A549 (cell line): ENCODE measurements around the gene AGRP. TPM values are rescaled to one million over a fixed set of nuclear protein-coding genes. Genes with fewer than 3 reads are reported as not detected.

Experiments
- ATAC-seq, 2 experiments: fragments of 200-7000 bp in 1 of 2; fragments of >200 bp in 1 of 2; cut with Nextera tagmentation in 1 of 2; cut with Tn5 transposase in 1 of 2; 3 replicates each; pipeline versions ENCODE4 v1.8.0 to v1.9.1; 2018 to 2020; ENCODE audit warnings: mild to moderate bottlenecking in 1 of 2, moderate library complexity in 1 of 2
- CTCF ChIA-PET: fragments of 300-600 bp; sonication (Branson Sonifier 250); formaldehyde crosslinking; extraction: SDS; loops from one replicate; lab custom pipeline; 2021; ENCODE audit warnings: antibody characterized with exemption, inconsistent platforms; lab: Yijun Ruan, JAX
- POLR2A ChIA-PET: fragments of 350-600 bp; formaldehyde crosslinking; extraction: SDS; loops from one replicate; lab custom pipeline; 2021; ENCODE audit warnings: antibody characterized with exemption, inconsistent platforms; lab: Yijun Ruan, JAX
- DNase-seq, 2 experiments: peaks; one replicate each; pipeline versions ENCODE4 v3.0.0 to v3.0.0-alpha.2; 2011 to 2016; ENCODE audit warnings: low read depth in 1 of 2, low spot score in 1 of 2
- FAIRE-seq: peaks from 2 replicates; lab custom pipeline; 2011; peaks lifted over from hg19 to GRCh38; lab: Jason Lieb, UNC
- H3K27ac ChIP-seq, 2 experiments: fragments of >200 bp; sonication (Bioruptor Twin); formaldehyde crosslinking; 3 replicates each; pipeline ENCODE4 v1.5.1; 2016 to 2017
- H3K4me1 ChIP-seq: fragments of >200 bp; sonication (Bioruptor Twin); formaldehyde crosslinking; 3 replicates; pipeline ENCODE4 v1.6.1; 2016
- H3K4me2 ChIP-seq: fragments of >200 bp; sonication (Bioruptor Twin); formaldehyde crosslinking; 3 replicates; pipeline ENCODE4 v1.6.1; 2016
- H3K4me3 ChIP-seq: fragments of >200 bp; sonication (Bioruptor Twin); formaldehyde crosslinking; 3 replicates; pipeline ENCODE4 v1.5.1; 2016
- H3K9me3 ChIP-seq: fragments of >200 bp; sonication (Bioruptor Twin); formaldehyde crosslinking; 3 replicates; pipeline ENCODE4 v1.6.1; 2016
- CBX2 ChIP-seq: fragments of 200-600 bp; sonication (generic); IDR thresholded peaks from 2 replicates; pipeline ENCODE4 v1.6.1; 2016; ENCODE audit warnings: low read depth, mild to moderate bottlenecking, borderline replicate concordance
- CBX8 ChIP-seq: fragments of 200-600 bp; sonication (generic); IDR thresholded peaks from 2 replicates; pipeline ENCODE4 v1.6.1; 2016
- CHD2 ChIP-seq: fragments of 150-350 bp; IDR thresholded peaks from 2 replicates; pipeline ENCODE4 v1.6.1; 2014; ENCODE audit warnings: low read length; ENCODE audit not compliant: partially characterized antibody
- CHD4 ChIP-seq: fragments of 200-600 bp; sonication (generic); IDR thresholded peaks from 2 replicates; pipeline ENCODE4 v1.6.1; 2016; ENCODE audit warnings: antibody characterized with exemption, mild to moderate bottlenecking, borderline replicate concordance
- ESRRA ChIP-seq: fragments of 150-350 bp; IDR thresholded peaks from 2 replicates; pipeline ENCODE4 v1.6.1; 2014; ENCODE audit warnings: mild to moderate bottlenecking, low read length, borderline replicate concordance
- GATA3 ChIP-seq: IDR thresholded peaks from 2 replicates; pipeline ENCODE4 v1.6.1; 2012; ENCODE audit warnings: borderline replicate concordance
- HEYL ChIP-seq: fragments of 250-450 bp; sonication (Bioruptor Pico); IDR thresholded peaks from 2 replicates; pipeline ENCODE4 v1.8.0; 2021; ENCODE audit warnings: mild to moderate bottlenecking, moderate library complexity
- JUNB ChIP-seq: fragments of >200 bp; sonication (Bioruptor Twin); formaldehyde crosslinking; IDR thresholded peaks from 2 replicates; pipeline ENCODE4 v1.6.1; 2016
- KDM1A ChIP-seq: fragments of 200-600 bp; sonication (generic); IDR thresholded peaks from 2 replicates; pipeline ENCODE4 v1.6.1; 2016; ENCODE audit warnings: low read depth, mild to moderate bottlenecking
- KDM5A ChIP-seq: fragments of 200-600 bp; sonication (generic); IDR thresholded peaks from 2 replicates; pipeline ENCODE4 v1.6.1; 2016; ENCODE audit warnings: antibody characterized with exemption, mild to moderate bottlenecking
- MAFK ChIP-seq: fragments of 450-650 bp; IDR thresholded peaks from 2 replicates; pipeline ENCODE4 v1.6.1; 2014; ENCODE audit not compliant: partially characterized antibody
- MYC ChIP-seq: IDR thresholded peaks from 2 replicates; pipeline ENCODE4 v1.6.1; 2012; ENCODE audit warnings: mild to moderate bottlenecking, inconsistent platforms, low read length, improper control_type of control experiment, borderline replicate concordance
- NFE2L2 ChIP-seq: fragments of 150-350 bp; conservative IDR thresholded peaks from 2 replicates; pipeline ENCODE4 v1.6.1; 2014; ENCODE audit warnings: low read length
- RAD21 ChIP-seq, 2 experiments: fragments of >200 bp in 1 of 2; sonication (Bioruptor Twin) in 1 of 2; formaldehyde crosslinking in 1 of 2; IDR thresholded peaks in 1 of 2; conservative IDR thresholded peaks in 1 of 2; 2 replicates in 1 of 2; 3 replicates in 1 of 2; pipeline ENCODE4 v1.6.1; 2012 to 2018; ENCODE audit warnings: inconsistent platforms in 1 of 2
- RNF2 ChIP-seq: fragments of 200-600 bp; sonication (generic); IDR thresholded peaks from 2 replicates; pipeline ENCODE4 v1.6.1; 2016; ENCODE audit warnings: low read depth, mild to moderate bottlenecking, antibody characterized with exemption, moderate library complexity, borderline replicate concordance
- SREBF2 ChIP-seq: fragments of 450-650 bp; IDR thresholded peaks from 2 replicates; pipeline ENCODE4 v1.6.1; 2014; ENCODE audit warnings: mild to moderate bottlenecking, moderate library complexity
- TP53 ChIP-seq: fragments of 250-450 bp; sonication (Bioruptor Pico); IDR thresholded peaks from 2 replicates; pipeline ENCODE4 v1.5.0; 2021; ENCODE audit warnings: mild to moderate bottlenecking, moderate library complexity
- ZC3H11A ChIP-seq: fragments of 450-650 bp; IDR thresholded peaks from 2 replicates; pipeline ENCODE4 v1.6.1; 2014; ENCODE audit warnings: antibody characterized with exemption, mild to moderate bottlenecking
- WGBS: methylation state at CpG from one replicate; pipeline ENCODE4 v1.1.6; 2017; ENCODE audit errors: missing lambda C conversion rate; 5-methylcytosine and 5-hydroxymethylcytosine counted together
- polyA plus RNA-seq, 4 experiments: library from polyadenylated mRNA; depleted of rRNA in 3 of 4; stranded (reverse); fragments of >200 nt; fragmentation: RNase III in 1 of 4; extraction: RNeasy Plus Mini Kit Qiagen cat#74134 plus additional on column Dnase treatment in 1 of 4; gene quantifications; 2 replicates in 3 of 4; 3 replicates in 1 of 4; pipeline ENCODE4 v1.2.3, GENCODE V29; 2011 to 2017
- TF ChIP-seq, protein P1 (sequence below): fragments of 200-600 bp; sonication (generic); IDR thresholded peaks from 2 replicates; pipeline ENCODE4 v1.6.1; 2016; ENCODE audit warnings: antibody characterized with exemption, mild to moderate bottlenecking, moderate library complexity
- TF ChIP-seq, protein P2 (sequence below): fragments of >200 bp; sonication (Bioruptor Twin); formaldehyde crosslinking; IDR thresholded peaks from 3 replicates; pipeline ENCODE4 v1.6.1; 2016
- TF ChIP-seq, protein P3 (sequence below): IDR thresholded peaks from 2 replicates; pipeline ENCODE4 v1.6.1; 2012
- TF ChIP-seq, protein P4 (sequence below): fragments of >200 bp; sonication (Bioruptor Twin); formaldehyde crosslinking; IDR thresholded peaks from 3 replicates; pipeline ENCODE4 v1.5.1; 2016

AGRP gene
- polyA plus RNA-seq, 2 of the 4 experiments (the other 2 are of a cell fraction): not detected

DNA sequence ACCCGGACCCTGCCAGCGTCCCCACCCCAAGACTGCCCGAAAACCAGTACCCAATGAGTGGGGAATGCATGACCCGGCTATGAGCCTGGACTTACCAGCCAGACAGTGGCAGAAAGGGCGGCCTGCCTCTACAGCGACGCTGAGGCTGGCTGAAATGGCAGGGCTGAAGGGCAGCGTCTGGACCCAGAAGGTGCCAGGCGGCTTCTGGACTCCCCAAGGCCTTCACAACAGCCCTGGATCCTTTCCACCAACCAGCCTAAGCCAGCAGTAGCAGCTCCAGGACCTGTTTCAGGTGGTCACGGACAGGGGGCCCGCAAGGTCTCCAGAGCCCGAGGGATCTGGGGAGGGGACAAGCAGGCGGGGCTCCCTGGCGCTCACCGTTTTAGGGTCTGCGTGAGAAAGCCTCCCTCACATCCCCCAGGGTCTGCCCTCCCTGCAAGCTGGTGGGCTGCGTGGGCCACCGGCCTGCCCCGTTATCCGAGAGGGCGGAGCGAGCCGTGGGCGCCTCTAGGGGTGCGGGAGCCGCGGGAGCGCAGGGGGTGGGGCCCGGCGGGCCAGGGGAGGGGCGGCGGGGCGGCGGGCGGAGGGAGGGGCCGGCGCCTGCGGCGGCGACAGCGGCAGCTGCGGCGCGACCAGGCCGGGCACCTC is 45.0 kb upstream of the AGRP start, which contains the start of gene RIPOR1:
Gene RIPOR1 (plus strand): TSS at position 608 of the 648 bp plus-strand sequence. CDS start 9,618 bp downstream, outside the sequence.
- ChIA-PET CTCF (interaction anchor here (0.8 to 10.9 kb wide), 5 partner anchors 9 to 139 kb away, joined by 5 to 120 read pairs (median 8); partner anchors contain the start of genes ATP6V0D1 and CTCF), POLR2A (interaction anchor here (0.5 to 1.0 kb wide), 3 partner anchors 48 to 343 kb away, joined by 3 to 5 read pairs (median 3); partner anchors contain the start of gene ATP6V0D1)
- Histone ChIP-seq H3K9me3 (no peaks in the 10 kb centered on the region), H3K4me3 (peak within 1 kb of the TSS; percentile 73), H3K27ac (peak within 1 kb of the TSS; percentile 81 to 93), H3K4me2 (peak within 1 kb of the TSS; percentile 89), H3K4me1 (peaks cover 57% of the 10 kb centered on the region)
- no peak for FAIRE-seq
- DNase-seq: peak; percentile 42 to 80
- 64% methylated on average over 13 of the region's 45 CpGs for WGBS
- TF ChIP-seq, protein P1, sequence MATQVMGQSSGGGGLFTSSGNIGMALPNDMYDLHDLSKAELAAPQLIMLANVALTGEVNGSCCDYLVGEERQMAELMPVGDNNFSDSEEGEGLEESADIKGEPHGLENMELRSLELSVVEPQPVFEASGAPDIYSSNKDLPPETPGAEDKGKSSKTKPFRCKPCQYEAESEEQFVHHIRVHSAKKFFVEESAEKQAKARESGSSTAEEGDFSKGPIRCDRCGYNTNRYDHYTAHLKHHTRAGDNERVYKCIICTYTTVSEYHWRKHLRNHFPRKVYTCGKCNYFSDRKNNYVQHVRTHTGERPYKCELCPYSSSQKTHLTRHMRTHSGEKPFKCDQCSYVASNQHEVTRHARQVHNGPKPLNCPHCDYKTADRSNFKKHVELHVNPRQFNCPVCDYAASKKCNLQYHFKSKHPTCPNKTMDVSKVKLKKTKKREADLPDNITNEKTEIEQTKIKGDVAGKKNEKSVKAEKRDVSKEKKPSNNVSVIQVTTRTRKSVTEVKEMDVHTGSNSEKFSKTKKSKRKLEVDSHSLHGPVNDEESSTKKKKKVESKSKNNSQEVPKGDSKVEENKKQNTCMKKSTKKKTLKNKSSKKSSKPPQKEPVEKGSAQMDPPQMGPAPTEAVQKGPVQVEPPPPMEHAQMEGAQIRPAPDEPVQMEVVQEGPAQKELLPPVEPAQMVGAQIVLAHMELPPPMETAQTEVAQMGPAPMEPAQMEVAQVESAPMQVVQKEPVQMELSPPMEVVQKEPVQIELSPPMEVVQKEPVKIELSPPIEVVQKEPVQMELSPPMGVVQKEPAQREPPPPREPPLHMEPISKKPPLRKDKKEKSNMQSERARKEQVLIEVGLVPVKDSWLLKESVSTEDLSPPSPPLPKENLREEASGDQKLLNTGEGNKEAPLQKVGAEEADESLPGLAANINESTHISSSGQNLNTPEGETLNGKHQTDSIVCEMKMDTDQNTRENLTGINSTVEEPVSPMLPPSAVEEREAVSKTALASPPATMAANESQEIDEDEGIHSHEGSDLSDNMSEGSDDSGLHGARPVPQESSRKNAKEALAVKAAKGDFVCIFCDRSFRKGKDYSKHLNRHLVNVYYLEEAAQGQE: no peak
- TF ChIP-seq, protein P2, sequence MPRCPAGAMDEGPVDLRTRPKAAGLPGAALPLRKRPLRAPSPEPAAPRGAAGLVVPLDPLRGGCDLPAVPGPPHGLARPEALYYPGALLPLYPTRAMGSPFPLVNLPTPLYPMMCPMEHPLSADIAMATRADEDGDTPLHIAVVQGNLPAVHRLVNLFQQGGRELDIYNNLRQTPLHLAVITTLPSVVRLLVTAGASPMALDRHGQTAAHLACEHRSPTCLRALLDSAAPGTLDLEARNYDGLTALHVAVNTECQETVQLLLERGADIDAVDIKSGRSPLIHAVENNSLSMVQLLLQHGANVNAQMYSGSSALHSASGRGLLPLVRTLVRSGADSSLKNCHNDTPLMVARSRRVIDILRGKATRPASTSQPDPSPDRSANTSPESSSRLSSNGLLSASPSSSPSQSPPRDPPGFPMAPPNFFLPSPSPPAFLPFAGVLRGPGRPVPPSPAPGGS: no peak
- TF ChIP-seq KDM1A (no peak), JUNB (no peak), MAFK (no peak), TP53 (CRISPR knock-in tag) (no peak), CHD4 (no peak), HEYL (CRISPR knock-in tag) (no peak), NFE2L2 (no peak), ESRRA (no peak), ZC3H11A (no peak), CHD2 (no peak), GATA3 (no peak), SREBF2 (no peak)
- TF ChIP-seq, protein P3, sequence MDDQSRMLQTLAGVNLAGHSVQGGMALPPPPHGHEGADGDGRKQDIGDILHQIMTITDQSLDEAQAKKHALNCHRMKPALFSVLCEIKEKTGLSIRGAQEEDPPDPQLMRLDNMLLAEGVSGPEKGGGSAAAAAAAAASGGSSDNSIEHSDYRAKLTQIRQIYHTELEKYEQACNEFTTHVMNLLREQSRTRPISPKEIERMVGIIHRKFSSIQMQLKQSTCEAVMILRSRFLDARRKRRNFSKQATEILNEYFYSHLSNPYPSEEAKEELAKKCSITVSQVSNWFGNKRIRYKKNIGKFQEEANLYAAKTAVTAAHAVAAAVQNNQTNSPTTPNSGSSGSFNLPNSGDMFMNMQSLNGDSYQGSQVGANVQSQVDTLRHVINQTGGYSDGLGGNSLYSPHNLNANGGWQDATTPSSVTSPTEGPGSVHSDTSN: no peak
- ATAC-seq: peak; percentile 54 to 61

DNA sequence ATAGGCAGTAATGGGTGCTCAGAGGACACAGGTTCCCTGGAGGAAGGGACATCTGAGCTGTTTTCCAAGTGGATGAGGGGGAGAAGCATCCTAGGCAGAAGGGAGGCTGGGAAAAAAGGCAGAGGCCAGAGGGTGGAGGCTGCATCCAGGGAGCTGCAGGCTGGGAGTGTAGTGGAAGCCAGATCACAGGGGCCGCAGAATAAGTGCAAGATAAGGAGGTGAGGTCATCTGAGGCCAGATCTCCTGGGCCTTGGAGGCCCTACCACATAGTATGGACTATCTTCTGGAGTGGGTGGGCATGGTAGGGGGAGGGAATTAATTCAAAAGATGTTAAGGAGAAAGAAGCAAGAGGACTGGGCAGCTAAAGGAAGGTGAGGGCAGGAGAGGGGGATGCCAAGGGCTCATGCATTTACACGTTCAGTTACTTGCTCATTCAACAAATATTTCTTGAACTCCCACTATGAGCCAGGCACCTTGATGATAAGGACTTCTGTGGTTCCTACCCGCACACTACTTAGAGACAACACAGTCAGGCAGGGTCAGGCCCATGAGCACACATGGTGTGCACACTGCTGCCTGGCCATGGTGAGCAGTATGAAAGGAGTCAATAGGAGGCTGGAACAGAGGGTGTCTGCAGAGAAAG is 42.9 kb upstream of the AGRP start:
- WGBS: 75% methylated on average over 3 of the region's 3 CpGs
- CTCF ChIA-PET: interaction anchor here (1.0 to 8.7 kb wide), 7 partner anchors 9 to 142 kb away, joined by 3 to 301 read pairs (median 9); partner anchors contain the start of genes CARMIL2 and CTCF
- POLR2A ChIA-PET: no interaction called here

More for the DNA sequence above, 42.9 kb upstream of the AGRP start:
- DNase-seq (no peak), FAIRE-seq (no peak), ATAC-seq (no peak)
- 0 out of 3 replicates have a peak overlapping the region, but pooled peaks have one; percentile 52 for H3K4me2 ChIP-seq
- no peak overlapping the region for H3K27ac ChIP-seq
- no peaks in the 10 kb centered on the region for H3K9me3 ChIP-seq
- TF ChIP-seq, protein P4, sequence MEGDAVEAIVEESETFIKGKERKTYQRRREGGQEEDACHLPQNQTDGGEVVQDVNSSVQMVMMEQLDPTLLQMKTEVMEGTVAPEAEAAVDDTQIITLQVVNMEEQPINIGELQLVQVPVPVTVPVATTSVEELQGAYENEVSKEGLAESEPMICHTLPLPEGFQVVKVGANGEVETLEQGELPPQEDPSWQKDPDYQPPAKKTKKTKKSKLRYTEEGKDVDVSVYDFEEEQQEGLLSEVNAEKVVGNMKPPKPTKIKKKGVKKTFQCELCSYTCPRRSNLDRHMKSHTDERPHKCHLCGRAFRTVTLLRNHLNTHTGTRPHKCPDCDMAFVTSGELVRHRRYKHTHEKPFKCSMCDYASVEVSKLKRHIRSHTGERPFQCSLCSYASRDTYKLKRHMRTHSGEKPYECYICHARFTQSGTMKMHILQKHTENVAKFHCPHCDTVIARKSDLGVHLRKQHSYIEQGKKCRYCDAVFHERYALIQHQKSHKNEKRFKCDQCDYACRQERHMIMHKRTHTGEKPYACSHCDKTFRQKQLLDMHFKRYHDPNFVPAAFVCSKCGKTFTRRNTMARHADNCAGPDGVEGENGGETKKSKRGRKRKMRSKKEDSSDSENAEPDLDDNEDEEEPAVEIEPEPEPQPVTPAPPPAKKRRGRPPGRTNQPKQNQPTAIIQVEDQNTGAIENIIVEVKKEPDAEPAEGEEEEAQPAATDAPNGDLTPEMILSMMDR: no peak
- no peak for TF ChIP-seq MYC
- TF ChIP-seq RNF2: no peak
- no peak for TF ChIP-seq CBX8
- TF ChIP-seq RAD21 (conservative IDR thresholded peaks at IDR 0.05 in 1 of 2, IDR thresholded peaks at IDR 0.05 in 1 of 2): no peak
- no peak for TF ChIP-seq CBX2
- no peak for TF ChIP-seq KDM5A
- TF ChIP-seq SREBF2: no peak
- TF ChIP-seq, all 56 proteins: peak for 0
- Histone ChIP-seq H3K4me3 (no peak overlapping the region), H3K4me1 (peaks cover 56% of the 10 kb centered on the region)
